HEK293 (cell line): ENCODE results near the gene HAUS6.

Experiments used
- BCL11A ChIP-seq: fragments of 450-650 bp; formaldehyde crosslinking; IDR thresholded peaks from 2 replicates; pipeline ENCODE4 v1.5.1; 2016; ENCODE audit warnings: low read depth, missing biosample characterization, missing genetic modification characterization
- ELK4 ChIP-seq: IDR thresholded peaks from 2 replicates; pipeline ENCODE4 v1.6.1; 2011; ENCODE audit warnings: mild to moderate bottlenecking, low read depth, low read length, borderline replicate concordance
- GLI2 ChIP-seq: fragments of 450-650 bp; formaldehyde crosslinking; IDR thresholded peaks from 2 replicates; pipeline ENCODE4; 2017; ENCODE audit warnings: missing biosample characterization, missing genetic modification characterization, low read depth, borderline replicate concordance
- GLI4 ChIP-seq: fragments of 450-650 bp; formaldehyde crosslinking; IDR thresholded peaks from 2 replicates; pipeline ENCODE4 v1.5.1; 2016; ENCODE audit warnings: missing biosample characterization, missing genetic modification characterization
- HOXC10 ChIP-seq: sonication (generic); formaldehyde crosslinking; IDR thresholded peaks from 2 replicates; pipeline ENCODE4 v1.8.1; 2023; ENCODE audit warnings: mild to moderate bottlenecking, missing genetic modification reagents
- HOXD13 ChIP-seq: sonication (generic); formaldehyde crosslinking; IDR thresholded peaks from 2 replicates; pipeline ENCODE4 v1.8.0; 2022; ENCODE audit warnings: missing genetic modification reagents, borderline replicate concordance
- PRDM1 ChIP-seq: fragments of 450-650 bp; formaldehyde crosslinking; IDR thresholded peaks from 2 replicates; pipeline ENCODE4; 2016; ENCODE audit warnings: missing biosample characterization, missing genetic modification characterization
- TRIM28 ChIP-seq: IDR thresholded peaks from 2 replicates; pipeline ENCODE4 v1.6.1; 2011; ENCODE audit warnings: low read length, control low read depth, borderline replicate concordance
- WT1 ChIP-seq: fragments of 450-650 bp; formaldehyde crosslinking; IDR thresholded peaks from 2 replicates; pipeline ENCODE4 v1.5.1; 2016; ENCODE audit warnings: missing biosample characterization, missing genetic modification characterization
- YY2 ChIP-seq: fragments of 450-650 bp; formaldehyde crosslinking; IDR thresholded peaks from 2 replicates; pipeline ENCODE4 v1.5.1; 2016; ENCODE audit warnings: missing biosample characterization, missing genetic modification characterization
- ZBTB26 ChIP-seq: fragments of 450-650 bp; formaldehyde crosslinking; optimal IDR thresholded peaks from 2 replicates; pipeline ENCODE3; 2016; ENCODE audit warnings: missing biosample characterization, mild to moderate bottlenecking, missing genetic modification characterization
- ZFHX2 ChIP-seq: fragments of 450-650 bp; formaldehyde crosslinking; conservative IDR thresholded peaks from 2 replicates; pipeline ENCODE4 v1.5.1; 2016; ENCODE audit warnings: missing biosample characterization, missing genetic modification characterization
- ZFP41 ChIP-seq: fragments of 450-650 bp; formaldehyde crosslinking; IDR thresholded peaks from 2 replicates; pipeline ENCODE4 v1.5.1; 2016; ENCODE audit warnings: missing biosample characterization, missing genetic modification characterization, borderline replicate concordance
- ZNF133 ChIP-seq: fragments of 450-650 bp; formaldehyde crosslinking; IDR thresholded peaks from 2 replicates; pipeline ENCODE4 v1.5.1; 2016; ENCODE audit warnings: missing biosample characterization, missing genetic modification characterization
- ZNF140 ChIP-seq: fragments of 450-650 bp; formaldehyde crosslinking; IDR thresholded peaks from 2 replicates; pipeline ENCODE4 v1.5.1; 2016; ENCODE audit warnings: missing biosample characterization, missing genetic modification characterization
- ZNF155 ChIP-seq: fragments of 450-650 bp; formaldehyde crosslinking; IDR thresholded peaks from 2 replicates; pipeline ENCODE4 v1.5.1; 2016; ENCODE audit warnings: missing biosample characterization, missing genetic modification characterization
- ZNF18 ChIP-seq: fragments of 450-650 bp; formaldehyde crosslinking; IDR thresholded peaks from 2 replicates; pipeline ENCODE4 v1.5.1; 2016; ENCODE audit warnings: missing biosample characterization, missing genetic modification characterization
- ZNF2 ChIP-seq: fragments of 450-650 bp; formaldehyde crosslinking; IDR thresholded peaks from 2 replicates; pipeline ENCODE4 v1.5.1; 2016; ENCODE audit warnings: missing biosample characterization, missing genetic modification characterization
- ZNF248 ChIP-seq: fragments of 450-650 bp; formaldehyde crosslinking; IDR thresholded peaks from 2 replicates; pipeline ENCODE4 v1.5.1; 2017; ENCODE audit warnings: missing biosample characterization, missing genetic modification characterization
- ZNF354C ChIP-seq: fragments of 450-650 bp; formaldehyde crosslinking; IDR thresholded peaks from 2 replicates; pipeline ENCODE4 v1.5.1; 2016; ENCODE audit warnings: missing biosample characterization, missing genetic modification characterization, low read depth, borderline replicate concordance
- ZNF391 ChIP-seq: fragments of 450-650 bp; formaldehyde crosslinking; IDR thresholded peaks from 2 replicates; pipeline ENCODE4 v1.5.1; 2016; ENCODE audit warnings: low read depth, missing biosample characterization, missing genetic modification characterization, borderline replicate concordance
- ZNF416 ChIP-seq: fragments of 450-650 bp; formaldehyde crosslinking; IDR thresholded peaks from 2 replicates; pipeline ENCODE4 v1.5.1; 2016; ENCODE audit warnings: missing biosample characterization, missing genetic modification characterization
- ZNF48 ChIP-seq: fragments of 450-650 bp; formaldehyde crosslinking; IDR thresholded peaks from 2 replicates; pipeline ENCODE4 v1.5.1; 2016; ENCODE audit warnings: missing biosample characterization, missing genetic modification characterization
- ZNF610 ChIP-seq: fragments of 450-650 bp; formaldehyde crosslinking; IDR thresholded peaks from 2 replicates; pipeline ENCODE4 v1.5.1; 2016; ENCODE audit warnings: missing biosample characterization, missing genetic modification characterization, borderline replicate concordance
- ZNF654 ChIP-seq: fragments of 450-650 bp; formaldehyde crosslinking; IDR thresholded peaks from 2 replicates; pipeline ENCODE4 v1.5.1; 2016; ENCODE audit warnings: low read depth, missing biosample characterization, missing genetic modification characterization
- ZSCAN23 ChIP-seq: fragments of 450-650 bp; formaldehyde crosslinking; IDR thresholded peaks from 2 replicates; pipeline ENCODE4 v1.5.1; 2016; ENCODE audit warnings: missing biosample characterization, missing genetic modification characterization
- ZSCAN5A ChIP-seq: fragments of 450-650 bp; formaldehyde crosslinking; IDR thresholded peaks from 2 replicates; pipeline ENCODE4 v1.5.1; 2016; ENCODE audit warnings: missing biosample characterization, missing genetic modification characterization
- TF ChIP-seq, protein P1 (sequence below): fragments of 450-650 bp; IDR thresholded peaks from 2 replicates; pipeline ENCODE4 v1.5.1; 2018; ENCODE audit warnings: missing biosample characterization, missing genetic modification characterization
- TF ChIP-seq, protein P2 (sequence below): fragments of 450-650 bp; formaldehyde crosslinking; IDR thresholded peaks from 2 replicates; pipeline ENCODE4 v1.5.1; 2016; ENCODE audit warnings: missing biosample characterization, missing genetic modification characterization

Gene HAUS6

DNA sequence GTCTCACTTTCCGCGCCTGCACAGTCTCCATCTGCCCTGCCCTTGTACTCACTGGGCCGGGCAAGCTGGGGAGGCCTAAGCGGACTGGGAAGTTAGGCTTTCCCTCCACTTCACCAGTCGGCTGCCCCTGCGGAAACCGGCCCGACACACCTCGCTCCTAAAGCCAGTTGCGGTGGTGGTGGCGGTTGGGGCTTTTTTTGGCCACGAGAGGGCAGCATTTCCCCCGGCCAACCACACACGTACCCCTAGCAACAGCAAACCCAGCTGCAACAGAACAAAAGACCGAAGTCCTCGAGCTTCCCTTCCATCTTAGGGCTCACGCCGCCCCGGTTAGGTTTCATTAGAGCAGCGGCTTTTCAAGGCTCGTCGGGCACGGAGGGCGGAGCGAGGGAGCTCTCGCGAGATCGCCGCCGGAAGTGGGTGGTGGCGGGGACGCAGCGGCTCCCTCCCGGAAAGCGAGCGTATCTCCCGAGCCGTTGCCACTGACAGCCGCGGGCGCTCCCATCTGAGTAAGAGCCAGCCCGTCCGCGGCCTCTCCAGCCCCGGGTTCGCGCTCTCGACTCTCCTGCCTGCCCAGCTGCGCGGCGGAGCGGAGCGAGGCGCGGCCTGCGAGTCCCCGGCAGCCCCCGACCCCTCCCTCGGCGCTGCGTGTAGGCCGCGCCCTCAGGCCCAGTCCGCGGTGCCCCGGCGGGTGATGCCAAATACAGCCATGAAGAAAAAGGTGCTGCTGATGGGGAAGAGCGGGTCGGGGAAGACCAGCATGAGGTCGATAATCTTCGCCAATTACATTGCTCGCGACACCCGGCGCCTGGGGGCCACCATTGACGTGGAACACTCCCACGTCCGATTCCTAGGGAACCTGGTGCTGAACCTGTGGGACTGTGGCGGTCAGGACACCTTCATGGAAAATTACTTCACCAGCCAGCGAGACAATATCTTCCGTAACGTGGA lies 53.5 kb downstream of the HAUS6 start, which contains the start of gene RRAGA (continued):
- TF ChIP-seq ZNF2 (tag by site-specific recombination) (peak; percentile 97), ZSCAN23 (tag by site-specific recombination) (no peak), BCL11A (tag by site-specific recombination) (no peak), ZNF155 (tag by site-specific recombination) (no peak), ZNF354C (tag by site-specific recombination) (no peak), ZNF48 (tag by site-specific recombination) (no peak), ZBTB26 (tag by site-specific recombination) (peak; percentile 91), ZNF654 (peak; percentile 63), ZNF140 (no peak), ZNF610 (tag by site-specific recombination) (no peak), ZSCAN5A (tag by site-specific recombination) (peak; percentile 30; the same call in 1 of the 2 replicates), YY2 (tag by site-specific recombination) (0 out of 2 replicates have a peak, but pooled peaks have one; percentile 13), PRDM1 (tag by site-specific recombination) (no peak), ZNF133 (tag by site-specific recombination) (no peak), HOXC10 (CRISPR knock-in tag) (no peak), ZFP41 (no peak), WT1 (peak; percentile 3; the same call in 1 of the 2 replicates), ZNF391 (tag by site-specific recombination) (peak; percentile 22; the same call in 1 of the 2 replicates), TRIM28 (0 out of 2 replicates have a peak, but pooled peaks have one; percentile 31), ZFHX2 (tag by site-specific recombination) (peak; percentile 51; the same call in 1 of the 2 replicates), ELK4 (peak; percentile 88; the same call in 1 of the 2 replicates), HOXD13 (CRISPR knock-in tag) (no peak), ZNF248 (tag by site-specific recombination) (no peak), GLI4 (tag by site-specific recombination) (no peak), ZNF18 (tag by site-specific recombination) (no peak), ZNF416 (tag by site-specific recombination) (no peak), GLI2 (no peak)
- TF ChIP-seq, protein P1, sequence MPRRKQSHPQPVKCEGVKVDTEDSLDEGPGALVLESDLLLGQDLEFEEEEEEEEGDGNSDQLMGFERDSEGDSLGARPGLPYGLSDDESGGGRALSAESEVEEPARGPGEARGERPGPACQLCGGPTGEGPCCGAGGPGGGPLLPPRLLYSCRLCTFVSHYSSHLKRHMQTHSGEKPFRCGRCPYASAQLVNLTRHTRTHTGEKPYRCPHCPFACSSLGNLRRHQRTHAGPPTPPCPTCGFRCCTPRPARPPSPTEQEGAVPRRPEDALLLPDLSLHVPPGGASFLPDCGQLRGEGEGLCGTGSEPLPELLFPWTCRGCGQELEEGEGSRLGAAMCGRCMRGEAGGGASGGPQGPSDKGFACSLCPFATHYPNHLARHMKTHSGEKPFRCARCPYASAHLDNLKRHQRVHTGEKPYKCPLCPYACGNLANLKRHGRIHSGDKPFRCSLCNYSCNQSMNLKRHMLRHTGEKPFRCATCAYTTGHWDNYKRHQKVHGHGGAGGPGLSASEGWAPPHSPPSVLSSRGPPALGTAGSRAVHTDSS (tag by site-specific recombination), result no peak
- TF ChIP-seq, protein P2, sequence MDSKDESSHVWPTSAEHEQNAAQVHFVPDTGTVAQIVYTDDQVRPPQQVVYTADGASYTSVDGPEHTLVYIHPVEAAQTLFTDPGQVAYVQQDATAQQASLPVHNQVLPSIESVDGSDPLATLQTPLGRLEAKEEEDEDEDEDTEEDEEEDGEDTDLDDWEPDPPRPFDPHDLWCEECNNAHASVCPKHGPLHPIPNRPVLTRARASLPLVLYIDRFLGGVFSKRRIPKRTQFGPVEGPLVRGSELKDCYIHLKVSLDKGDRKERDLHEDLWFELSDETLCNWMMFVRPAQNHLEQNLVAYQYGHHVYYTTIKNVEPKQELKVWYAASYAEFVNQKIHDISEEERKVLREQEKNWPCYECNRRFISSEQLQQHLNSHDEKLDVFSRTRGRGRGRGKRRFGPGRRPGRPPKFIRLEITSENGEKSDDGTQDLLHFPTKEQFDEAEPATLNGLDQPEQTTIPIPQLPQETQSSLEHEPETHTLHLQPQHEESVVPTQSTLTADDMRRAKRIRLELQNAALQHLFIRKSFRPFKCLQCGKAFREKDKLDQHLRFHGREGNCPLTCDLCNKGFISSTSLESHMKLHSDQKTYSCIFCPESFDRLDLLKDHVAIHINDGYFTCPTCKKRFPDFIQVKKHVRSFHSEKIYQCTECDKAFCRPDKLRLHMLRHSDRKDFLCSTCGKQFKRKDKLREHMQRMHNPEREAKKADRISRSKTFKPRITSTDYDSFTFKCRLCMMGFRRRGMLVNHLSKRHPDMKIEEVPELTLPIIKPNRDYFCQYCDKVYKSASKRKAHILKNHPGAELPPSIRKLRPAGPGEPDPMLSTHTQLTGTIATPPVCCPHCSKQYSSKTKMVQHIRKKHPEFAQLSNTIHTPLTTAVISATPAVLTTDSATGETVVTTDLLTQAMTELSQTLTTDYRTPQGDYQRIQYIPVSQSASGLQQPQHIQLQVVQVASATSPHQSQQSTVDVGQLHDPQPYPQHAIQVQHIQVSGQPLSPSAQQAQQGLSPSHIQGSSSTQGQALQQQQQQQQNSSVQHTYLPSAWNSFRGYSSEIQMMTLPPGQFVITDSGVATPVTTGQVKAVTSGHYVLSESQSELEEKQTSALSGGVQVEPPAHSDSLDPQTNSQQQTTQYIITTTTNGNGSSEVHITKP (tag by site-specific recombination), result peak; percentile 65
